ENCODE data around the gene SPATS2.
"Not testable (repeated sequence)": the region's sequence is repeated elsewhere in the genome, so short reads cannot be mapped to it uniquely, and the experiment has no call there.

Gene SPATS2

DNA sequence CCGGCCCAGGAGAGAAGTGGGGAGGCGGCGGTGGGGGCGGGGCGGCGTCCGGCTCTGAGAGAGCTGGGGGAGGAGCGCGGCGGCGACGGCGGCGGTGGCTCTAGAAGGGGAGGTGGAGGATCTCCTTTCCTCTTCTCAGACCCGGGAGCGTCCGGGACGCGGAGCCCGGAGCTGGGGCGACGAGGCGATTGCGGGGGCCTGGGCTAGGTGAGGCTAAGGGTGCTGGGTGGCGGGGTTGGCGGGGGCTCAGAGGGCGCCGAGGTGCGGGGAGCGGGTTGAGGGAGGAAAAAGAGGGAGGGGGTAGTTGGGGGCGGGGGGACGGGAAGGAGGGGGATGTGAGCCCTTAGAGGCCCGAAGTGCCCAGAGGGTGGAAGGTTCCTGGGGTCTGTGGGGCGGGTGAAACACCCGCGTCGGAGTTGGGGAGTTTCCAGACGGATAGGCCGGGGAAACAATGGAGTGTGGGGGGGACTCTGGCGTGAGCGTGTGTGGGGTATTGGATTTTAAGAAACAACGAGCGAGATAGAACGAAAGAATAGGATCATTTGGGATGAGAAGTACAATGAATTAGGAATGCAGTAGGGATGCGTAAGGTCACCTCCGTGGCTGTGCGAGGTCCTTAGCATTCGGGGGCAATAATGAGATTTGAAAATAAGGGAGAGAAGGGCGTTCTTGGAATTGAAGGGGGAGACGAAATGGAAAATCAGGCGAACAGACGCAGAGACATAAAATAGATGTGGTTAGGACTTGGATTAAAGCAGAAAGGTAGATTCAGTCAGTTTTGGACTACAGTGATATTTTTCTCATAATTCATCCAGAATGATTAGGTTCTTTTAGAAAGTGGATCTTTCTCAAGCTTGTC lies at the start of gene SPATS2:
SPATS2 (plus strand) TSS at position 82 of the 859 bp plus-strand sequence. CDS start 93,551 bp downstream, outside the sequence.
- Histone ChIP-seq H3K27ac (ENCODE audit: low read depth, low read length) (peak within 1 kb of the TSS; percentile 88), H3K79me2 (ENCODE audit: control insufficient read depth, insufficient read depth, low read length, unreplicated experiment) (peaks cover 61% of the 10 kb centered on the region), H3K27me3 (ENCODE audit: insufficient read depth, low read length) (no peaks in the 10 kb centered on the region), H2AFZ (ENCODE audit: low read length, unreplicated experiment) (peak within 1 kb of the TSS; percentile 99), H3K4me1 (ENCODE audit: control insufficient read depth, insufficient read depth, low read length, unreplicated experiment) (peaks cover 36% of the 10 kb centered on the region), H3K36me3 (ENCODE audit: insufficient read depth, low read length) (peaks cover 10% of the 10 kb centered on the region), H3K4me3 (ENCODE audit: low read depth, low read length) (peak within 1 kb of the TSS; percentile 90)

DNA sequence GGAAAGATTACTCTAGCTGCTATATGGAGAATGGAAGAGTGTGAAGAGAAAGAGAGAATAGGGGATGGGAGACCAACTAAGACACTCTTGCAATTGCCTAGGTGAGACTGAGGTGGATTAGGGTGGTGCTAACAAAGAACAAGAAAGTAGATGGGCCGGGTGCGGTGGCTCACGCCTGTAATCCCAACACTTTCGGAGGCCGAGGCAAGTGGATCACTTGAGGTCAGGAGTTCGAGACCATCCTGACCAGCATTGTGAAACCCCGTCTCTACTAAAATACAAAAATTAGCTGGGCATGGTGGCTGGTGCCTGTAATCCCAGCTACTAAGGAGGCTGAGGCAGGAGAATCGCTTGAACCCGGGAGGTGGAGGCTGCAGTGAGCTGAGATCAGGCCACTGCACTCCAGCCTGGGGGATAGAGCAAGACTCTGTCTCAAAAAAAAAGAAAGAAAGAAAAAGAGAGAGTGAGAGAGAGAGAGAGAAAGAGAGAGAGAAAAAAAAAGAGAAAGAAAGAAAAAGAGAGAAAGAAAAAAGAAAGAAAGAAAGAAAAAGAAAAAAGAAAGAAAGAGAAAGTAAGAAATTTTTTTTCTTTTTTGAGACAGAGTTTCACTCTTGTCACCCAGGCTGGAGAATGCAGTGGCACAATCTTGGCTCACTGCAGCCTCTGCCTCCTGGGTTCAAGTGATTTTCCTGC lies 46.7 kb upstream of the SPATS2 start:
- not testable (repeated sequence) for H3K27me3 ChIP-seq (ENCODE audit: insufficient read depth, low read length); H3K36me3 ChIP-seq (ENCODE audit: insufficient read depth, low read length); H3K27ac ChIP-seq (ENCODE audit: low read depth, low read length); H3K4me3 ChIP-seq (ENCODE audit: low read depth, low read length); H2AFZ ChIP-seq (ENCODE audit: low read length, unreplicated experiment)
- H3K79me2 ChIP-seq (ENCODE audit: control insufficient read depth, insufficient read depth, low read length, unreplicated experiment) = peaks cover 10% of the 10 kb centered on the region
- H3K4me1 ChIP-seq (ENCODE audit: control insufficient read depth, insufficient read depth, low read length, unreplicated experiment) = peaks cover 12% of the 10 kb centered on the region

DNA sequence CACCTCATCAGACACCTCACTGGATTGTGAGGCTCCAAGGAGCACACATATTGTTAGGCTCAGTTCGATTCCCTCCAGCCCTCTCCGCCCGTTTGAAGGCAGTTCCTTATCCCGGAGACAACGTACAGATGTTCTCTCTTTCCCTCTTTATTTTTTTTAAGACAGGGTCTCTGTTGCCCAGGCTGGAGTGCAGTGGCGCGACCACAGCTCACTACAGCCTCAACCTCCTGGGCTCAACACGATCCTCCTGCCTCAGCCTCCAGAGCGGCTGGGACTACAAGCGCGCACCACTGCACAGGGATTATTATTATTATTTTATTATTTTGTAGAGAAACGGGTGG lies 44.9 kb upstream of the SPATS2 start:
- H3K36me3 ChIP-seq (ENCODE audit: insufficient read depth, low read length) = no peaks in the 10 kb centered on the region
- peak overlapping the region; percentile 94 for H3K4me3 ChIP-seq (ENCODE audit: low read depth, low read length)
- peaks cover 12% of the 10 kb centered on the region for H3K4me1 ChIP-seq (ENCODE audit: control insufficient read depth, insufficient read depth, low read length, unreplicated experiment)
- no peak overlapping the region for H3K27ac ChIP-seq (ENCODE audit: low read depth, low read length)
- peaks cover 10% of the 10 kb centered on the region for H3K79me2 ChIP-seq (ENCODE audit: control insufficient read depth, insufficient read depth, low read length, unreplicated experiment)
- peak overlapping the region; percentile 16 for H2AFZ ChIP-seq (ENCODE audit: low read length, unreplicated experiment)
- H3K27me3 ChIP-seq (ENCODE audit: insufficient read depth, low read length) = no peaks in the 10 kb centered on the region

DNA sequence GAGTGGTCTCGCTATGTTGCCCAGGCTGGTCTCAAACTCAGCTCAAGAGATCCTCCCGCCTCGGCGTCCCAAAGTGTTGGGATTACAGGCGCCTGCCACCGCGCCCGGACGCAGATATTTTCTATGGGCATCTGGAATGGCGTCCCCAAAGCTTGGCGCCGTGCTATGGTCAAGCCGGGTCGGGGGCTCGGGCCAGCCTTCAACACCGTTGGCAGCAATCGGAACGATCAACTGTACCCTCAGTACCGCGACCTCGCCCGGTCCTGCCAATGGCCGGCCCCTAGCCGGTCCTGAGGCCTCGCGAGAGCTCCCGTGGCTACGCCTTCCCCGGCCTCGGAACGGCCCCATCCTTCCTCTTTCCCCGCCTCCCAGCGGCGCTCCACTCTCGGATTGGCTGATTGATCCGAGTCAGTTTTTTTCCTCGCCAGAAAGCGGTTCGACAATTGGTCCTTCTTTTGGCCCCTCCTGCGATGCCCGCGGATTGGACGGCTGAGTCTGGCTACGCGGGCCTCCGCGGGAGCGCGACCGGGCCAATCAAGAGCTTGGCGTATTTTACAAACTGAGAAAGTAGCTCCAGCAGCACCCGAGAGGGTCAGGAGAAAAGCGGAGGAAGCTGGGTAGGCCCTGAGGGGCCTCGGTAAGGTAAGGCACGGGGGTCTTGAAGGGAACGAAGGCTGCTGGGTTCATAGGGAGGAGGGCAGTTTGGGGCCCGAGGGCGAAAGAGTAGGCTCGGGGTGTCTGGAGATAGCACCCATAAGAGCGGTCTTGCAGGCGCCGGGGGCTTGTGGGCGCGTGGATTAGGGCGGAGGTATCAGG lies 44.3 kb upstream of the SPATS2 start, which contains the start of gene TROAP:
TROAP (plus strand) TSS at position 548 of the 816 bp plus-strand sequence. CDS start 354 bp downstream, outside the sequence.
- Histone ChIP-seq H2AFZ (ENCODE audit: low read length, unreplicated experiment) (peak within 1 kb of the TSS; percentile 63), H3K4me3 (ENCODE audit: low read depth, low read length) (peak within 1 kb of the TSS; percentile 94), H3K27ac (ENCODE audit: low read depth, low read length) (no peak within 1 kb of the TSS), H3K79me2 (ENCODE audit: control insufficient read depth, insufficient read depth, low read length, unreplicated experiment) (peaks cover 10% of the 10 kb centered on the region), H3K36me3 (ENCODE audit: insufficient read depth, low read length) (no peaks in the 10 kb centered on the region), H3K4me1 (ENCODE audit: control insufficient read depth, insufficient read depth, low read length, unreplicated experiment) (peaks cover 12% of the 10 kb centered on the region), H3K27me3 (ENCODE audit: insufficient read depth, low read length) (no peaks in the 10 kb centered on the region)

DNA sequence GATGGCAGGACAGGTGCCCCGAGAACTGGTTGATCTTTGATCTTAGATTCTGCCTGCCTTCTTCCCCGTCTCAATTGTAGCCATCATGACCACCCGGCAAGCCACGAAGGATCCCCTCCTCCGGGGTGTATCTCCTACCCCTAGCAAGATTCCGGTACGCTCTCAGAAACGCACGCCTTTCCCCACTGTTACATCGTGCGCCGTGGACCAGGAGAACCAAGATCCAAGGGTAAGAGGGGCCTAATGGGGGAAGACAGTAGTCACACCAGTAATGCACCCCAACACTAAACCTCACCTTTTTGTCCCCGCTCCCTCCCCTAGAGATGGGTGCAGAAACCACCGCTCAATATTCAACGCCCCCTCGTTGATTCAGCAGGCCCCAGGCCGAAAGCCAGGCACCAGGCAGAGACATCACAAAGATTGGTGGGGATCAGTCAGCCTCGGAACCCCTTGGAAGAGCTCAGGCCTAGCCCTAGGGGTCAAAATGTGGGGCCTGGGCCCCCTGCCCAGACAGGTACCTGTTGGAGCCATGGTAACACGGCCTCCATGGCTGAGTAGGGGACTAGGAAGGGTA lies 43.7 kb upstream of the SPATS2 start:
- Histone ChIP-seq H3K27ac (ENCODE audit: low read depth, low read length) (no peak overlapping the region), H3K36me3 (ENCODE audit: insufficient read depth, low read length) (no peaks in the 10 kb centered on the region), H3K4me3 (ENCODE audit: low read depth, low read length) (peak overlapping the region; percentile 94), H3K79me2 (ENCODE audit: control insufficient read depth, insufficient read depth, low read length, unreplicated experiment) (peaks cover 10% of the 10 kb centered on the region), H3K4me1 (ENCODE audit: control insufficient read depth, insufficient read depth, low read length, unreplicated experiment) (peaks cover 12% of the 10 kb centered on the region), H3K27me3 (ENCODE audit: insufficient read depth, low read length) (no peaks in the 10 kb centered on the region), H2AFZ (ENCODE audit: low read length, unreplicated experiment) (peak overlapping the region; percentile 55)

DNA sequence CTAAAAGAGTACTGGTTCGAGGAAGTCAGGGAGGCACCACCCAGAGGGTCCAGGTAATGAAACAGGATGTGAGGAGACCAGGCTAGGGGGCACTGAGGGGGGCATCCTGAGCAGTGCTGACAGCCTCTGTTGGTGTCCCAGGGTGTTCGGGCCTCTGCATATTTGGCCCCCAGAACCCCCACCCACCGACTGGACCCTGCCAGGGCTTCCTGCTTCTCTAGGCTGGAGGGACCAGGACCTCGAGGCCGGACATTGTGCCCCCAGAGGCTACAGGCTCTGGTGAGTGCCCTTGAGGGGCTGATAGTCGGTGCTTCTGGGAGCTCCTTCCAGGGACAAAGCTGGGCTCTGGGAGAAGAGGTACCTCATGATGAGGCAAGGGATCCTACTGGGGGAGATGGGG lies 41.7 kb upstream of the SPATS2 start:
- Histone ChIP-seq H3K4me3 (ENCODE audit: low read depth, low read length) (no peak overlapping the region), H3K27me3 (ENCODE audit: insufficient read depth, low read length) (no peaks in the 10 kb centered on the region), H3K27ac (ENCODE audit: low read depth, low read length) (no peak overlapping the region), H3K4me1 (ENCODE audit: control insufficient read depth, insufficient read depth, low read length, unreplicated experiment) (peaks cover 12% of the 10 kb centered on the region), H3K79me2 (ENCODE audit: control insufficient read depth, insufficient read depth, low read length, unreplicated experiment) (peaks cover 10% of the 10 kb centered on the region), H2AFZ (ENCODE audit: low read length, unreplicated experiment) (no peak overlapping the region), H3K36me3 (ENCODE audit: insufficient read depth, low read length) (no peaks in the 10 kb centered on the region)

DNA sequence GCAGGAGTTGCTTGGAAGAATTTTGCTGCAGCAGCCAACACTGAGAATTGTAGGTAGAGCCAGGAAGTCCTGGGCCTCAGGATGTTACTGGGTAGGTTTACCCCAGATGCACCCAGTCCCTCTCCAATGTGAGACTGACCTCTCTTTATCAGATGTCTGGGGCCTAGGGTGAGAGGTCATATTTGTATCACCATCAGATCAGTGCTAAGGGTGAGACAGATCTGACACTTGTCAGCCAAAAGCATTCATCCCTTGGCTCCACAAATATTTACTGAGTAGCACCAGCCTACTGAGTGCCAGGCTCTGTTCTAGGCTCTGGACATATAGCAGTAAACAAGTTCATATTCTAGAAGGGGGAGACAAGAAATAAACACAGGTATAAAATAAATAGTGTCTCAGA lies 39.9 kb upstream of the SPATS2 start:
- H3K27ac ChIP-seq (ENCODE audit: low read depth, low read length) = no peak overlapping the region
- no peaks in the 10 kb centered on the region for H3K27me3 ChIP-seq (ENCODE audit: insufficient read depth, low read length)
- H2AFZ ChIP-seq (ENCODE audit: low read length, unreplicated experiment) = no peak overlapping the region
- H3K4me1 ChIP-seq (ENCODE audit: control insufficient read depth, insufficient read depth, low read length, unreplicated experiment) = peaks cover 6% of the 10 kb centered on the region
- no peak overlapping the region for H3K4me3 ChIP-seq (ENCODE audit: low read depth, low read length)
- H3K36me3 ChIP-seq (ENCODE audit: insufficient read depth, low read length) = no peaks in the 10 kb centered on the region
- peaks cover 10% of the 10 kb centered on the region for H3K79me2 ChIP-seq (ENCODE audit: control insufficient read depth, insufficient read depth, low read length, unreplicated experiment)

DNA sequence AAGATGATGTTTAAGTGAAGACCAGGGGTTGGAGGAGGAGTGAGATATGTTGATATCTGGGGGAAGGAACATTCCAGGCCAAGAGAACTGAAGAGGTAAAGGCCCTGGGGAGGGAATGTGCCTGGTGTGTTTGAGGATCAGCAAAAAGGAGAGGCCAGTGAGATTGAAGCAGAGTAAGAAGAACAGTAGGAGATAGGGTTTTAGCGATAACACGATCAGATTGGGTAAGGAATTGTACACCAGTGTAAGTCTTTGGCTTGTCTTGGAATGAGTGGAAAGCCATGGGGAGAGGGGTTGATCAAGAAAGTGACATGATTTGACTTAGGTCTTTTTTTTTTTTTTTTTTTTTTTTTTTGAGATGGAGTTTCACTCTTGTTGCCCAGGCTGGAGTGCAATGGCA lies 39.4 kb upstream of the SPATS2 start:
- no peak overlapping the region for H3K27ac ChIP-seq (ENCODE audit: low read depth, low read length)
- H3K36me3 ChIP-seq (ENCODE audit: insufficient read depth, low read length) = no peaks in the 10 kb centered on the region
- H3K4me3 ChIP-seq (ENCODE audit: low read depth, low read length) = no peak overlapping the region
- no peak overlapping the region for H2AFZ ChIP-seq (ENCODE audit: low read length, unreplicated experiment)
- H3K79me2 ChIP-seq (ENCODE audit: control insufficient read depth, insufficient read depth, low read length, unreplicated experiment) = peaks cover 10% of the 10 kb centered on the region
- peaks cover 6% of the 10 kb centered on the region for H3K4me1 ChIP-seq (ENCODE audit: control insufficient read depth, insufficient read depth, low read length, unreplicated experiment)
- H3K27me3 ChIP-seq (ENCODE audit: insufficient read depth, low read length) = no peaks in the 10 kb centered on the region

DNA sequence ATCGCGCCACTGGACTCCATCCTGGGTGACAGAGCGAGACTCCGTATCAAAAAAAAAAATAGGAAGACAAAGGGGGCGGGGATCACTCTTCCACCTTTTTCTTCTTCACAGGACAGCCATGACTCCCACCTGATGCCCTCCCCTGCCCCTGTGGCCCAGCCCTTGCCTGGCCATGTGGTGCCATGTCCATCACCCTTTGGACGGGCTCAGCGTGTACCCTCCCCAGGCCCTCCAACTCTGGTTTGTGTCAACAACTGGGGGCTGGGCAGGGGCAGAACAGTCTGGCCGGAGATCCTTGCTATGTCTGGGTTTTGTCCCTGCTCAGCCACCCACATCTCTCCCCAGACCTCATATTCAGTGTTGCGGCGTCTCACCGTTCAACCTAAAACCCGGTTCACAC lies 38.4 kb upstream of the SPATS2 start:
- H3K79me2 ChIP-seq (ENCODE audit: control insufficient read depth, insufficient read depth, low read length, unreplicated experiment) = peaks cover 3% of the 10 kb centered on the region
- H3K36me3 ChIP-seq (ENCODE audit: insufficient read depth, low read length) = no peaks in the 10 kb centered on the region
- no peak overlapping the region for H3K4me3 ChIP-seq (ENCODE audit: low read depth, low read length)
- no peak overlapping the region for H2AFZ ChIP-seq (ENCODE audit: low read length, unreplicated experiment)
- H3K4me1 ChIP-seq (ENCODE audit: control insufficient read depth, insufficient read depth, low read length, unreplicated experiment) = peaks cover 3% of the 10 kb centered on the region
- no peaks in the 10 kb centered on the region for H3K27me3 ChIP-seq (ENCODE audit: insufficient read depth, low read length)
- no peak overlapping the region for H3K27ac ChIP-seq (ENCODE audit: low read depth, low read length)

DNA sequence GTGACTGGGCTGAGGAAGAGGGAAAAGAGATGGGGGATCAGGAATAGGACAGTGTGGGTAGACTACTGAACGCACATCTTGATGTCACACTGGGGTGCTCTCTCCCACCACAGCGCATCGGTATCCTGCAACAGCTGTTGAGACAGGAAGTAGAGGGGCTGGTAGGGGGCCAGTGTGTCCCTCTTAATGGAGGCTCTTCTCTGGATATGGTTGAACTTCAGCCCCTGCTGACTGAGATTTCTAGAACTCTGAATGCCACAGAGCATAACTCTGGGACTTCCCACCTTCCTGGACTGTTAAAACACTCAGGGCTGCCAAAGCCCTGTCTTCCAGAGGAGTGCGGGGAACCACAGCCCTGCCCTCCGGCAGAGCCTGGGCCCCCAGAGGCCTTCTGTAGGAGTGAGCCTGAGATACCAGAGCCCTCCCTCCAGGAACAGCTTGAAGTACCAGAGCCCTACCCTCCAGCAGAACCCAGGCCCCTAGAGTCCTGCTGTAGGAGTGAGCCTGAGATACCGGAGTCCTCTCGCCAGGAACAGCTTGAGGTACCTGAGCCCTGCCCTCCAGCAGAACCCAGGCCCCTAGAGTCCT lies 37.1 kb upstream of the SPATS2 start:
- Histone ChIP-seq H3K27me3 (ENCODE audit: insufficient read depth, low read length) (peaks cover 3% of the 10 kb centered on the region; the same call in 1 of the 2 replicates), H3K36me3 (ENCODE audit: insufficient read depth, low read length) (no peaks in the 10 kb centered on the region), H3K27ac (ENCODE audit: low read depth, low read length) (no peak overlapping the region), H3K4me3 (ENCODE audit: low read depth, low read length) (no peak overlapping the region), H2AFZ (ENCODE audit: low read length, unreplicated experiment) (no peak overlapping the region), H3K4me1 (ENCODE audit: control insufficient read depth, insufficient read depth, low read length, unreplicated experiment) (no peaks in the 10 kb centered on the region), H3K79me2 (ENCODE audit: control insufficient read depth, insufficient read depth, low read length, unreplicated experiment) (no peaks in the 10 kb centered on the region)

Data from ACC112 (cell line).